Vagina (tissue), 2 donors: ENCODE results near the gene KLHL22.

ENCODE experiments used
- POLR2A ChIP-seq, 2 donors: fragments of 450-650 bp; IDR thresholded peaks; one replicate each; pipeline ENCODE4 v1.6.1; 2017; ENCODE audit warnings: antibody characterized with exemption in 2 of 2, mild to moderate bottlenecking in 2 of 2, moderate library complexity in 2 of 2
- TF ChIP-seq, protein P1 (sequence below), 3 experiments: fragments of 450-650 bp in 2 of 3; fragments of 200-600 bp in 1 of 3; sonication (generic) in 1 of 3; IDR thresholded peaks; one replicate each; pipeline ENCODE4 v1.5.1; 2017 to 2019; ENCODE audit warnings: antibody characterized with exemption in 3 of 3, mild to moderate bottlenecking in 2 of 3, moderate library complexity in 2 of 3

GRCh38 chr22:20511578-20512229 is 16.1 kb upstream of the KLHL22 start:
- TF ChIP-seq, protein P1, sequence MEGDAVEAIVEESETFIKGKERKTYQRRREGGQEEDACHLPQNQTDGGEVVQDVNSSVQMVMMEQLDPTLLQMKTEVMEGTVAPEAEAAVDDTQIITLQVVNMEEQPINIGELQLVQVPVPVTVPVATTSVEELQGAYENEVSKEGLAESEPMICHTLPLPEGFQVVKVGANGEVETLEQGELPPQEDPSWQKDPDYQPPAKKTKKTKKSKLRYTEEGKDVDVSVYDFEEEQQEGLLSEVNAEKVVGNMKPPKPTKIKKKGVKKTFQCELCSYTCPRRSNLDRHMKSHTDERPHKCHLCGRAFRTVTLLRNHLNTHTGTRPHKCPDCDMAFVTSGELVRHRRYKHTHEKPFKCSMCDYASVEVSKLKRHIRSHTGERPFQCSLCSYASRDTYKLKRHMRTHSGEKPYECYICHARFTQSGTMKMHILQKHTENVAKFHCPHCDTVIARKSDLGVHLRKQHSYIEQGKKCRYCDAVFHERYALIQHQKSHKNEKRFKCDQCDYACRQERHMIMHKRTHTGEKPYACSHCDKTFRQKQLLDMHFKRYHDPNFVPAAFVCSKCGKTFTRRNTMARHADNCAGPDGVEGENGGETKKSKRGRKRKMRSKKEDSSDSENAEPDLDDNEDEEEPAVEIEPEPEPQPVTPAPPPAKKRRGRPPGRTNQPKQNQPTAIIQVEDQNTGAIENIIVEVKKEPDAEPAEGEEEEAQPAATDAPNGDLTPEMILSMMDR (IDR thresholded peaks at IDR 0.05) = no peak
- no peak for TF ChIP-seq POLR2A (IDR thresholded peaks at IDR 0.05)
